ENCODE results near the gene PUS7. TPM values are rescaled to one million over a fixed set of nuclear protein-coding genes. Genes with fewer than 3 reads are reported as not detected.
A peak's percentile ranks its signal among the peaks of the same experiment; 100 is the strongest.
"Not testable (repeated sequence)": the region's sequence is repeated elsewhere in the genome, so short reads cannot be mapped to it uniquely, and the experiment has no call there.

The PUS7 gene
- total RNA-seq, 1 donor from 2014 or later, result 20.0 TPM

DNA sequence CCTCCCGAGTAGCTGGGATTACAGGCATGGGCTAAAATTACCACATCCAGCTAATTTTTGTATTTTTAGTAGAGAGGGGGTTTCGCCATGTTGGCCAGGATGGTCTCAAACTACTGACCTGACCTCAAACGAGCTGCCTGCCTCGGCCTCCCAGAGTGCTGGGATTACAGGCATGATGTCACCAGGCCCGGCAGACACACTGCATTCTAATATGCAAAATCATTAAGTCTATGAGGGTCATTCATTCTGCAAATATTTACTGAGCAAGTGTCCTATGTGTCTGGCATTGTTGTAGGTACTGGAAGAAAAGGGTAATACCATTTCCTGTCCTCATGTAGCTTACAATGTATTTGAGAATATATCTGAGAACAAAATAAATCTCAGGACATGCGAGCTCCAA, 2.7 kb downstream of the PUS7 start:
- H3K9me3 Mint-ChIP-seq (ENCODE audit: unreplicated experiment), result peaks cover 3% of the 10 kb centered on the region
- peak overlapping the region; percentile 22 for H3K4me3 Mint-ChIP-seq (ENCODE audit: unreplicated experiment)
- TF ChIP-seq, protein P1, sequence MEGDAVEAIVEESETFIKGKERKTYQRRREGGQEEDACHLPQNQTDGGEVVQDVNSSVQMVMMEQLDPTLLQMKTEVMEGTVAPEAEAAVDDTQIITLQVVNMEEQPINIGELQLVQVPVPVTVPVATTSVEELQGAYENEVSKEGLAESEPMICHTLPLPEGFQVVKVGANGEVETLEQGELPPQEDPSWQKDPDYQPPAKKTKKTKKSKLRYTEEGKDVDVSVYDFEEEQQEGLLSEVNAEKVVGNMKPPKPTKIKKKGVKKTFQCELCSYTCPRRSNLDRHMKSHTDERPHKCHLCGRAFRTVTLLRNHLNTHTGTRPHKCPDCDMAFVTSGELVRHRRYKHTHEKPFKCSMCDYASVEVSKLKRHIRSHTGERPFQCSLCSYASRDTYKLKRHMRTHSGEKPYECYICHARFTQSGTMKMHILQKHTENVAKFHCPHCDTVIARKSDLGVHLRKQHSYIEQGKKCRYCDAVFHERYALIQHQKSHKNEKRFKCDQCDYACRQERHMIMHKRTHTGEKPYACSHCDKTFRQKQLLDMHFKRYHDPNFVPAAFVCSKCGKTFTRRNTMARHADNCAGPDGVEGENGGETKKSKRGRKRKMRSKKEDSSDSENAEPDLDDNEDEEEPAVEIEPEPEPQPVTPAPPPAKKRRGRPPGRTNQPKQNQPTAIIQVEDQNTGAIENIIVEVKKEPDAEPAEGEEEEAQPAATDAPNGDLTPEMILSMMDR (IDR thresholded peaks at IDR 0.05; ENCODE audit: partially characterized antibody, unreplicated experiment), result no peak
- H3K36me3 Mint-ChIP-seq (ENCODE audit: unreplicated experiment), result no peaks in the 10 kb centered on the region
- H3K27me3 Mint-ChIP-seq (ENCODE audit: unreplicated experiment), result peaks cover 3% of the 10 kb centered on the region
- peaks cover 1% of the 10 kb centered on the region for H3K4me1 Mint-ChIP-seq (ENCODE audit: low read depth, unreplicated experiment)
- H3K27ac Mint-ChIP-seq (ENCODE audit: unreplicated experiment), result no peak overlapping the region
- no peak for DNase-seq

GRCh38 chr7:105515610-105516009, 6.5 kb downstream of the PUS7 start:
- not testable (repeated sequence) for H3K27me3 Mint-ChIP-seq (ENCODE audit: unreplicated experiment); H3K9me3 Mint-ChIP-seq (ENCODE audit: unreplicated experiment); DNase-seq; H3K27ac Mint-ChIP-seq (ENCODE audit: unreplicated experiment); H3K4me3 Mint-ChIP-seq (ENCODE audit: unreplicated experiment); H3K36me3 Mint-ChIP-seq (ENCODE audit: unreplicated experiment); H3K4me1 Mint-ChIP-seq (ENCODE audit: low read depth, unreplicated experiment)

- TF ChIP-seq, protein P1 (IDR thresholded peaks at IDR 0.05; ENCODE audit: partially characterized antibody, unreplicated experiment), result no peak
- no peak for DNase-seq
- no peaks in the 10 kb centered on the region for H3K27me3 Mint-ChIP-seq (ENCODE audit: unreplicated experiment)
- H3K36me3 Mint-ChIP-seq (ENCODE audit: unreplicated experiment), result peaks cover 3% of the 10 kb centered on the region
- H3K4me1 Mint-ChIP-seq (ENCODE audit: low read depth, unreplicated experiment), result no peaks in the 10 kb centered on the region
- no peaks in the 10 kb centered on the region for H3K9me3 Mint-ChIP-seq (ENCODE audit: unreplicated experiment)
- H3K27ac Mint-ChIP-seq (ENCODE audit: unreplicated experiment), result no peak overlapping the region
- no peak overlapping the region for H3K4me3 Mint-ChIP-seq (ENCODE audit: unreplicated experiment)
Observed at GRCh38 chr7:105512926-105513526, 9.0 kb downstream of the PUS7 start.

DNA sequence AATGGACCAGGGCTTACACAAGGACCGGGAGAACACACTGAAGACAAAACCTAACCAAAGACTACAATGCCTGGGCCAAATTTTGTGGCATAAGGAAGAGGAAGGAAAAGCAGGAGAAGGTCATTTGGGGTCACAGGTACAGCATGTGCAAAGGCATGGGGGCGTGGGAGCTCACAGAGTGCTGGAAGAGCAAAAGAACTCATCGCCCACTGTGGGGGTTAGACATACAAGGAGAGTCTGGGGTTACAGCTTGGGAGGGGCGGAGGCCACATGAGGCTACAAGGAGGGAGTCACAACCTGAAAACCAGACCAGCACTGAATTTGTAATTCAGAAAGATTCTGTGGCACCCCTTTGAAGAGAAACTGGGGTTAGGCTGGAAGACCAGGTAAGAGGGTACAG, 9.7 kb downstream of the PUS7 start:
- H3K4me3 Mint-ChIP-seq (ENCODE audit: unreplicated experiment), result no peak overlapping the region
- H3K4me1 Mint-ChIP-seq (ENCODE audit: low read depth, unreplicated experiment), result no peaks in the 10 kb centered on the region
- DNase-seq, result no peak
- TF ChIP-seq, protein P1 (IDR thresholded peaks at IDR 0.05; ENCODE audit: partially characterized antibody, unreplicated experiment), result no peak
- peaks cover 4% of the 10 kb centered on the region for H3K36me3 Mint-ChIP-seq (ENCODE audit: unreplicated experiment)
- no peaks in the 10 kb centered on the region for H3K27me3 Mint-ChIP-seq (ENCODE audit: unreplicated experiment)
- H3K9me3 Mint-ChIP-seq (ENCODE audit: unreplicated experiment), result no peaks in the 10 kb centered on the region
- no peak overlapping the region for H3K27ac Mint-ChIP-seq (ENCODE audit: unreplicated experiment)

- no peak for DNase-seq
- peaks cover 3% of the 10 kb centered on the region for H3K4me1 Mint-ChIP-seq (ENCODE audit: low read depth, unreplicated experiment)
- H3K36me3 Mint-ChIP-seq (ENCODE audit: unreplicated experiment), result no peaks in the 10 kb centered on the region
- no peak overlapping the region for H3K27ac Mint-ChIP-seq (ENCODE audit: unreplicated experiment)
- H3K4me3 Mint-ChIP-seq (ENCODE audit: unreplicated experiment), result no peak overlapping the region
- no peaks in the 10 kb centered on the region for H3K9me3 Mint-ChIP-seq (ENCODE audit: unreplicated experiment)
- no peaks in the 10 kb centered on the region for H3K27me3 Mint-ChIP-seq (ENCODE audit: unreplicated experiment)
- TF ChIP-seq, protein P1 (IDR thresholded peaks at IDR 0.05; ENCODE audit: partially characterized antibody, unreplicated experiment), result no peak
Observed at GRCh38 chr7:105502173-105502572, 19.9 kb downstream of the PUS7 start.

All from glutamatergic neuron (in vitro differentiated cells).